Spinal cord (tissue), 10 donors: ENCODE results near the gene NBPF1. TPM values are rescaled to one million over a fixed set of nuclear protein-coding genes. Genes with fewer than 3 reads are reported as not detected.
"Not testable (repeated sequence)": the region's sequence is repeated elsewhere in the genome, so short reads cannot be mapped to it uniquely, and the experiment has no call there.

ENCODE experiments used
- DNase-seq, 6 donors: peaks; one replicate each; pipeline versions ENCODE4 v3.0.0 to v3.0.0-alpha.2; 2013 to 2015; ENCODE audit warnings: low spot score in 6 of 6, low read depth in 4 of 6
- H3K27ac ChIP-seq: one replicate; pipeline ENCODE4 v1.5.1; 2013; ENCODE audit warnings: low read depth, low read length, control low read depth
- H3K27me3 ChIP-seq: one replicate; pipeline ENCODE4 v1.6.1; 2013; ENCODE audit warnings: low read length; ENCODE audit not compliant: control insufficient read depth, insufficient read depth
- H3K36me3 ChIP-seq: one replicate; pipeline ENCODE4 v1.6.1; 2013; ENCODE audit warnings: low read length; ENCODE audit not compliant: control insufficient read depth, insufficient read depth
- H3K4me1 ChIP-seq: one replicate; pipeline ENCODE4 v1.6.1; 2013; ENCODE audit warnings: low read length; ENCODE audit not compliant: control insufficient read depth, insufficient read depth
- H3K4me3 ChIP-seq: one replicate; pipeline ENCODE4 v1.5.1; 2013; ENCODE audit warnings: low read depth, low read length, control low read depth
- H3K9me3 ChIP-seq: one replicate; pipeline ENCODE4 v1.6.1; 2013; ENCODE audit warnings: low read length; ENCODE audit not compliant: control insufficient read depth, insufficient read depth
- WGBS: methylation state at CpG from one replicate; pipeline ENCODE4 v1.1.5; 2013; ENCODE audit warnings: missing lambda C conversion rate; ENCODE audit not compliant: insufficient coverage; 5-methylcytosine and 5-hydroxymethylcytosine counted together
- polyA plus RNA-seq, 2 donors: library from polyadenylated mRNA; unstranded; fragments of 120-200 nt; gene quantifications; one replicate each; pipeline ENCODE4 v1.2.1, GENCODE V29; 2013; ENCODE audit not compliant: insufficient read length in 2 of 2
- total RNA-seq, 2 donors: library from RNA; depleted of rRNA in 1 of 2; stranded (reverse); fragments of 120-200 nt in 1 of 2; fragments of >200 nt in 1 of 2; gene quantifications; one replicate each; pipeline versions ENCODE4 v1.2.3 to v1.2.4, GENCODE V29; 2013 to 2014
- donor health status: healthy.

Gene NBPF1
- total and polyA plus RNA-seq, 4 donors, result 66.5 to 112 (median 79.0) TPM

GRCh38 chr1:16607853-16608815 is 5.2 kb downstream of the NBPF1 start:
- WGBS, result 94% methylated on average over 9 of the region's 10 CpGs
- DNase-seq, H3K27ac ChIP-seq, H3K27me3 ChIP-seq, H3K4me3 ChIP-seq, H3K9me3 ChIP-seq: not testable (repeated sequence)
- Histone ChIP-seq H3K4me1 (peaks cover 14% of the 10 kb centered on the region), H3K36me3 (peaks cover 28% of the 10 kb centered on the region)

GRCh38 chr1:16607433-16607851 is 5.9 kb downstream of the NBPF1 start:
- Histone ChIP-seq H3K4me1 (peaks cover 10% of the 10 kb centered on the region), H3K36me3 (peaks cover 28% of the 10 kb centered on the region), H3K27ac (no peak overlapping the region), H3K9me3 (no peaks in the 10 kb centered on the region), H3K4me3 (no peak overlapping the region), H3K27me3 (no peaks in the 10 kb centered on the region)
- 87% methylated on average over 2 of the region's 2 CpGs for WGBS
- no peak for DNase-seq

- H3K9me3 ChIP-seq, H3K4me1 ChIP-seq, H3K27ac ChIP-seq, H3K27me3 ChIP-seq, DNase-seq, H3K4me3 ChIP-seq: not testable (repeated sequence)
- WGBS, result 92% methylated on average over 5 of the region's 5 CpGs
- H3K36me3 ChIP-seq, result peaks cover 28% of the 10 kb centered on the region
These were observed 6.5 kb downstream of the NBPF1 start for GRCh38 chr1:16606666-16607432.

GRCh38 chr1:16605532-16606505 is 7.5 kb downstream of the NBPF1 start:
- no peak overlapping the region for H3K27ac ChIP-seq
- 85% methylated on average over 10 of the region's 12 CpGs for WGBS
- no peak for DNase-seq
- H3K4me3 ChIP-seq, result no peak overlapping the region
- H3K9me3 ChIP-seq, result no peaks in the 10 kb centered on the region
- no peaks in the 10 kb centered on the region for H3K4me1 ChIP-seq
- no peaks in the 10 kb centered on the region for H3K27me3 ChIP-seq
- H3K36me3 ChIP-seq, result peaks cover 28% of the 10 kb centered on the region

- 100% methylated on average over 1 of the region's 1 CpG for WGBS
These were observed 8.2 kb downstream of the NBPF1 start for GRCh38 chr1:16605213-16605525.

GRCh38 chr1:16604514-16605212 is 8.7 kb downstream of the NBPF1 start:
- DNase-seq, result not testable (repeated sequence)

More at GRCh38 chr1:16605213-16605525, 8.2 kb downstream of the NBPF1 start:
- H3K27me3 ChIP-seq, result no peaks in the 10 kb centered on the region
- no peak for DNase-seq
- H3K4me1 ChIP-seq, result no peaks in the 10 kb centered on the region
- no peak overlapping the region for H3K4me3 ChIP-seq
- no peak overlapping the region for H3K27ac ChIP-seq
- H3K9me3 ChIP-seq, result no peaks in the 10 kb centered on the region
- H3K36me3 ChIP-seq, result peaks cover 28% of the 10 kb centered on the region

GRCh38 chr1:16603623-16604022 is 9.7 kb downstream of the NBPF1 start:
- H3K36me3 ChIP-seq, result peaks cover 28% of the 10 kb centered on the region
- not testable (repeated sequence) for H3K9me3 ChIP-seq, H3K27me3 ChIP-seq, DNase-seq, H3K4me1 ChIP-seq, H3K4me3 ChIP-seq, H3K27ac ChIP-seq
- WGBS, result no CpG with 5 or more reads among the region's 2 CpGs

More at GRCh38 chr1:16604514-16605212, 8.7 kb downstream of the NBPF1 start:
- not testable (repeated sequence) for H3K27me3 ChIP-seq, H3K9me3 ChIP-seq, H3K4me1 ChIP-seq, H3K27ac ChIP-seq, H3K4me3 ChIP-seq
- 100% methylated on average over 1 of the region's 2 CpGs for WGBS
- peaks cover 28% of the 10 kb centered on the region for H3K36me3 ChIP-seq

- H3K27ac ChIP-seq, DNase-seq, H3K9me3 ChIP-seq, H3K4me3 ChIP-seq, H3K4me1 ChIP-seq, H3K27me3 ChIP-seq: not testable (repeated sequence)
- no CpG with 5 or more reads among the region's 5 CpGs for WGBS
- peaks cover 16% of the 10 kb centered on the region for H3K36me3 ChIP-seq
These were observed 10.9 kb downstream of the NBPF1 start for GRCh38 chr1:16602336-16603011.
